ENCODE results near the gene ALDH2.
"Not testable (repeated sequence)": the region's sequence is repeated elsewhere in the genome, so short reads cannot be mapped to it uniquely, and the experiment has no call there.

ALDH2 gene

GRCh38 chr12:111828338-111828979, 61.7 kb downstream of the ALDH2 start:
- DNase-seq: no peak

DNA sequence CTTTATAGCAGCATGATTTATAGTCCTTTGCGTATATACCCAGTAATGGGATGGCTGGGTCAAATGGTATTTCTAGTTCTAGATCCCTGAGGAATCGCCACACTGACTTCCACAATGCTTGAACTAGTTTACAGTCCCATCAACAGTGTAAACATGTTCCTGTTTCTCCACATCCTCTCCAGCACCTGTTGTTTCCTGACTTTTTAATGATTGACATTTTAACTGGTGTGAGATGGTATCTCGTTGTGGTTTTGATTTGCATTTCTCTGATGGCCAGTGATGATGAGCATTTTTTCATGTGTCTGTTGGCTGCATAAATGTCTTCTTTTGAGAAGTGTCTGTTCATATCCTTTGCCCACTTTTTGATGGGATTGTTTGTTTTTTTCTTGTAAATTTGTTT, 62.9 kb downstream of the ALDH2 start:
- DNase-seq: not testable (repeated sequence)

GRCh38 chr12:111834740-111835386, 68.1 kb downstream of the ALDH2 start:
- DNase-seq: not testable (repeated sequence)

- DNase-seq: not testable (repeated sequence)
Measured at GRCh38 chr12:111835531-111836181, 68.9 kb downstream of the ALDH2 start.

DNA sequence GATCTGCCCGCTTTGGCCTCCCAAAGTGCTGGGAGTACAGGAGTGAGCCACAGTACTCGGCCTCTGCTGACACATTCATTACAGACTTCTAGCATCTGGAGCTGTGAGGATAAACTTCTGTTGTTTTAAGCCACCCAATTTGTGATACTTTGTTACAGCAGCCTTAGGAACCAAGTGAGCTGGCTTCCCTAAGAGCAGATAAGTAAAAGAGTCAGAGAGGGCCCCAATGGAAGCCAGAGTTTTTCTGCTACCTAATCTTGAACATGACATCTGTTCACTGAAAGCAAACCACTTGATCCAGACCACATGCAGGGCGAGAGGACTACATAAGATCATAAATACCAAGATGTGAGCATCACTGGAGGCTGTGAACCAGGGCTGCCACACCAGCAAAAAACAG, 71.6 kb downstream of the ALDH2 start:
- DNase-seq: no peak

GRCh38 chr12:111840807-111841206, 74.1 kb downstream of the ALDH2 start:
- no peak for DNase-seq

DNA sequence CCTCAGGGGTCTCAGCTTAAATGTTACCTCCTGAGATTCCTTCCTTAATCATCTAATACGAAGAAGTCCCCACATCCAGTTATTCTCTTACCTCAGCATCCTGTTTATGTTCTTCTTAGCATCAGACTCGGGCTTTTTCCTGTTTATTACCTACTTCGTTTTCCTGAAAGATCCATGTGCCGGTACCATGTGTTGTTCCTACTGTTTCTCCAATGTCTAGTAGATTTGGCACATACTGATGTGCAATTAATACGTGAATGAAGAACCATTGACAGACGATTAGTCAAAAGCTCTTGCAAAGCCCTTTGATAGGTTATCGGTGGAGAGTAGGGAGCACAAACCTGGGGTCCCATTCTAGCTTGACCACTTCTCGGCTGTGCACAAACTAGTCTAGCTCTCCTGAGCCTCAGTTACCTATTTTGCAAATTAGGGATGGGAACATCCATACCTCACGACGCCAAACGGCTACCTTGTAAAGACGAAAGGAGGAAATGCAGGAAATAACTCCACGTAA, 74.6 kb downstream of the ALDH2 start:
- DNase-seq: no peak

GRCh38 chr12:111841750-111842555, 75.2 kb downstream of the ALDH2 start, which contains the start of gene MAPKAPK5:
MAPKAPK5 (plus strand) TSS chr12:111842228; CDS start chr12:111842734, 506 bp downstream.
- DNase-seq: peak; percentile 98

- DNase-seq: no peak
Measured at GRCh38 chr12:111842556-111843396, 76.0 kb downstream of the ALDH2 start.

GRCh38 chr12:111846016-111846415, 79.3 kb downstream of the ALDH2 start:
- DNase-seq: no peak

DNA sequence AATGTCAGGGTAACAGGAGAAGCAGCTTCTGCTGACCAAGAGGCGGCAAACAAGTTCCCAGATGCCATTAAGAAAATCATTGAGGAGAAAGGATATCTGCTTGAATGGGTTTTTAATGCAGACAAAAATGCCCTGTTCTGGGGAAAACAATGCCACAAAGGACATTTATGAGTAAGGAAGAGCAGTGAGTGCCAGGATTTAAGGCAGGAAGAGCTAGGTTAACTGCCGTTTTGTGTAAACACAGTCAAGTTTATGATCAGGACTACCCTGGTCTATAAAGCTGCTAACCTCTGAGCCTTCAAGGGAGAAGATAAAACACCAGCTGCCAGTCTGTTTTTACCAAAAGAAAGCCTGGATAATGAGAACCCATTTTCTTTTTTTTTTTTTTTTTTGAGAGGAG, 83.8 kb downstream of the ALDH2 start:
- DNase-seq: no peak

DNA sequence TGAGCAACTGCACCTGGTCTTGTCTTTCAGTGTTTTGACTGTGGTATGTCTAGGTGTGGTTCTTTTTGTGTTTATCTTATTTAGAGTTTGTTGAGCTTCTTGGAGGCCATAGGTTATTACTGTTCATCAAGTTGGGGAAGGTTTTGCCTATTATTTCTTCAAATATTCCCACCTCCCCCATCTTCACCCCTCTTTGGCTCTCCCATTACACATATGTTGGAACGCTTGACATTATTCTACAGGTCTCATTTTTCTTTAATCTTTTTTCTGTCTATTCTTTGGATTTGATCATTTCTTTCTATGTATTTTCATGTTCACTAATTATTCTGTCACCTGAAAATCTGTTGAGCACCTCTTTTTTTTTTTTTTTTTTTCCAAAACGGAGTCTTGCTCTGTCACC, 91.5 kb downstream of the ALDH2 start:
- DNase-seq: no peak

- DNase-seq: no peak
Measured at GRCh38 chr12:111858778-111859177, 92.0 kb downstream of the ALDH2 start.

- no peak for DNase-seq
Measured at GRCh38 chr12:111864913-111865312, 98.2 kb downstream of the ALDH2 start.
